ENCODE data around the gene PAGE4.

GRCh38 chrX:49793686-49794085 is 35.4 kb upstream of the PAGE4 start:
- TF ChIP-seq CTCF (IDR thresholded peaks at IDR 0.05) (no peak), POLR2A (IDR thresholded peaks at IDR 0.05) (no peak)

Measured in thyroid gland (tissue), 4 donors.